ENCODE results near the gene CFC1B.
"Not testable (repeated sequence)": the region's sequence is repeated elsewhere in the genome, so short reads cannot be mapped to it uniquely, and the experiment has no call there.

Gene CFC1B
- 0 reads per million in 4 experiments for total RNA-seq

GRCh38 chr2:130520992-130521391 is at the start of gene CFC1B:
Gene CFC1B, plus strand, starts transcription at chr2:130521222. Its CDS starts 263 bp downstream, at chr2:130521485.
- not testable (repeated sequence) for DNase-seq

- not testable (repeated sequence) for DNase-seq
Measured at GRCh38 chr2:130491073-130491472, 29.9 kb upstream of the CFC1B start.

GRCh38 chr2:130509228-130509627 is 11.8 kb upstream of the CFC1B start, which contains the start of gene POTEI:
Gene POTEI, minus strand, starts transcription at chr2:130509328. Its CDS starts 93 bp downstream, at chr2:130509235.
- DNase-seq, result not testable (repeated sequence)

- DNase-seq, result not testable (repeated sequence)
Measured at GRCh38 chr2:130510807-130511746, 9.9 kb upstream of the CFC1B start.

- not testable (repeated sequence) for DNase-seq
Measured at GRCh38 chr2:130511747-130512451, 9.1 kb upstream of the CFC1B start.

GRCh38 chr2:130518516-130519106 is 2.4 kb upstream of the CFC1B start:
- not testable (repeated sequence) for DNase-seq

- not testable (repeated sequence) for DNase-seq
Measured at GRCh38 chr2:130522390-130522789, 1.4 kb downstream of the CFC1B start.

GRCh38 chr2:130527365-130527967 is 6.4 kb downstream of the CFC1B start:
- DNase-seq, result not testable (repeated sequence)

- DNase-seq, result not testable (repeated sequence)
Measured at GRCh38 chr2:130529545-130529944, 8.5 kb downstream of the CFC1B start.

- DNase-seq, result not testable (repeated sequence)
Measured at GRCh38 chr2:130530212-130530611, 9.2 kb downstream of the CFC1B start.

GRCh38 chr2:130531225-130531624 is 10.2 kb downstream of the CFC1B start:
- DNase-seq, result not testable (repeated sequence)

GRCh38 chr2:130531672-130532071 is 10.7 kb downstream of the CFC1B start:
- not testable (repeated sequence) for DNase-seq

- DNase-seq, result not testable (repeated sequence)
Measured at GRCh38 chr2:130536654-130537053, 15.6 kb downstream of the CFC1B start.

- not testable (repeated sequence) for DNase-seq
Measured at GRCh38 chr2:130538271-130538670, 17.2 kb downstream of the CFC1B start.

- DNase-seq, result not testable (repeated sequence)
Measured at GRCh38 chr2:130542789-130543188, 21.8 kb downstream of the CFC1B start.

- not testable (repeated sequence) for DNase-seq
Measured at GRCh38 chr2:130543785-130544528, 22.9 kb downstream of the CFC1B start.

GRCh38 chr2:130544978-130545377 is 24.0 kb downstream of the CFC1B start:
- DNase-seq, result not testable (repeated sequence)

GRCh38 chr2:130548418-130548817 is 27.4 kb downstream of the CFC1B start:
- not testable (repeated sequence) for DNase-seq

GRCh38 chr2:130549475-130549874 is 28.5 kb downstream of the CFC1B start:
- not testable (repeated sequence) for DNase-seq

GRCh38 chr2:130554178-130554577 is 33.2 kb downstream of the CFC1B start:
- DNase-seq, result not testable (repeated sequence)

GRCh38 chr2:130556441-130556840 is 35.4 kb downstream of the CFC1B start:
- DNase-seq, result not testable (repeated sequence)

- DNase-seq, result not testable (repeated sequence)
Measured at GRCh38 chr2:130566165-130566564, 45.1 kb downstream of the CFC1B start.
